ENCODE measurements around the gene SPATA32. TPM values are rescaled to one million over a fixed set of nuclear protein-coding genes. Genes with fewer than 3 reads are reported as not detected.
"Not testable (repeated sequence)": the region's sequence is repeated elsewhere in the genome, so short reads cannot be mapped to it uniquely, and the experiment has no call there.

SPATA32 gene
- under 1 TPM in 1 of 3 donors, not detected in 2; 0.16 TPM for polyA plus RNA-seq

- DNase-seq, result peak; percentile 58 to 60 (median 58)
- peaks cover 0 to 2% (median 0%) of the 10 kb centered on the region in 3 donors for H3K27me3 Mint-ChIP-seq (ENCODE audit: low read depth in 3 of 3)
- H3K4me3 Mint-ChIP-seq, result peak within 1 kb of the TSS; percentile 75 to 85 (median 78)
- peak within 1 kb of the TSS; percentile 23 to 66 (median 52) for H3K27ac Mint-ChIP-seq
- H3K4me1 Mint-ChIP-seq, result peaks cover 9 to 11% of the 10 kb centered on the region in 2 donors
- H3K36me3 Mint-ChIP-seq, result no peaks in the 10 kb centered on the region
- H3K9me3 Mint-ChIP-seq, result no peaks in the 10 kb centered on the region
Observed at GRCh38 chr17:45261577-45262515, at the start of gene SPATA32. TSS of gene SPATA32 (minus strand) at chr17:45262094. CDS start at chr17:45262016, 78 bp downstream.

- Mint-ChIP-seq H3K9me3 (no peaks in the 10 kb centered on the region), H3K27me3 (ENCODE audit: low read depth in 3 of 3) (peaks cover 0 to 12% (median 8%) of the 10 kb centered on the region in 3 donors), H3K27ac (peak overlapping the region; percentile 86 to 98 (median 93)), H3K36me3 (no peaks in the 10 kb centered on the region), H3K4me1 (peaks cover 79 to 82% of the 10 kb centered on the region in 2 donors), H3K4me3 (peak overlapping the region; percentile 36 to 87 (median 81))
- DNase-seq, result no peak
Observed at GRCh38 chr17:45311401-45311759, 49.5 kb upstream of the SPATA32 start.

DNA sequence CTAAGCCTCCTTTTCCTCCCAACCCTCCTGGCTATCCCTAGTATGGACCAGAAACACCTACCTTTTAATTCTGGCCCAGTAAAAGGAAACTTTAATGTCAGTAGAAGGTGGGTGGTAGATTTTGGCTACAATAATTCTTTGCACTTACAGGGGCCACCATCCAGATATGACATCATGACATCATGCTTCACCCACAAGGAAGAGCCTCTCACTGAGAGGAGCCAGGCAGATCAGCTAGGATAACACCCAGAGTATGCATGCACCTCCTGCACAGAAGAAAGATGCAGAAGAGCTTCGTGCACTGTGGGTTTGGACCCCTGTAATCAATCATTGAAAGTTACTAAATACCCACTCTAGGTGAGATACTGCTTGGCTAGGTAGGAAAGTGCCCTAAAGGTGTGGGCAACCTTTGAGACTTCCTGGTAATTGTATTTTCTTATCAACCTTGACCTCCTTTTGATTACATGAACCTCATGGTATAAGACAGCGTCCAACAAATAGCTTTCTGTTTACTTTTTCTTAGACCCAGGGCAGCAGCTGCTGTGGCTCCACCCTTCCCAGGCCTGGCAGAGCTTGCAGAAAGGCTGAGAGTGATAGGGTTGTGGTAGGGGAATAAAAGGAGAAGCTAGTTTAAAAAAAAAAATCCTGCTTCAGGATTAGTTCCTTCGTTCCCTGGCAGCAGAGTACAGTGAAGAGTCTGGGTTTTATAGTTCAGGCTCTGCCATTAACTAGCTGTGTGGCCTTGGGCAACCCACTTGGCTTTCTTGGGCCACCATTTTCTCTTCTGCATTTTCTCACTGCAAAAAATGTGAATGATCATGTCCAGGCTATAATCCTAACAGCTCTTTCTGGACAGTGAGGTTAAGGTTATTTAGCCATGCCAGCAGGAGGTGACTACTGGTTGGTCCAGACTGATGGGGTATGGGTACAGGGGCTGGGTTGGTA, 48.8 kb upstream of the SPATA32 start:
- no peak for DNase-seq
- Mint-ChIP-seq H3K9me3 (no peaks in the 10 kb centered on the region), H3K27me3 (ENCODE audit: low read depth in 3 of 3) (peaks cover 0 to 8% (median 4%) of the 10 kb centered on the region in 3 donors), H3K36me3 (no peaks in the 10 kb centered on the region), H3K4me3 (peak overlapping the region; percentile 54 to 87 (median 81)), H3K27ac (peak overlapping the region; percentile 86 to 98 (median 93)), H3K4me1 (peaks cover 75 to 83% of the 10 kb centered on the region in 2 donors)

DNA sequence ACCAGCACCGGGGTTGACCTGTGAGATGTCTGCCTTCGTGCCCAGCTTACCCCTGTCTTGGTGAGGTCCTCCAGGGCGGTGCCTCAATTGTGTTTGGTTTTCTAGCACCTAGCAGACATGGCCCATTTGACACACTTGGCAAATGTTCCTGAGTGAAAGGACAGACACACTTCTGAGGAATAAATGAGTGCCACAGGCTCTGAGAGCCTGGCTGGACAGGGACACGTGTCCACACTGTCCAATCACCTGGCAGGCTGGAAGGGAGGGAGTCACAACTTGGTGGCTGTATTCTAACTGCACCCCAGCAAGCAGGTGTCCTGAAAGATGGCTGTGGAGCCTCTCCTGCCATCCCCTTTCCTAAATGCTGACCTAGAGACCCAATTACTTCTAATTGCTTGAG, 47.5 kb upstream of the SPATA32 start:
- H3K4me1 Mint-ChIP-seq, result peaks cover 68 to 77% of the 10 kb centered on the region in 2 donors
- H3K27ac Mint-ChIP-seq, result peak overlapping the region; percentile 29 to 87 (median 68)
- no peak for DNase-seq
- no peaks in the 10 kb centered on the region for H3K36me3 Mint-ChIP-seq
- peak overlapping the region in 1 of 5 donors; percentile 23 for H3K4me3 Mint-ChIP-seq
- H3K9me3 Mint-ChIP-seq, result no peaks in the 10 kb centered on the region
- peaks cover 0 to 4% (median 2%) of the 10 kb centered on the region in 3 donors for H3K27me3 Mint-ChIP-seq (ENCODE audit: low read depth in 3 of 3)

DNA sequence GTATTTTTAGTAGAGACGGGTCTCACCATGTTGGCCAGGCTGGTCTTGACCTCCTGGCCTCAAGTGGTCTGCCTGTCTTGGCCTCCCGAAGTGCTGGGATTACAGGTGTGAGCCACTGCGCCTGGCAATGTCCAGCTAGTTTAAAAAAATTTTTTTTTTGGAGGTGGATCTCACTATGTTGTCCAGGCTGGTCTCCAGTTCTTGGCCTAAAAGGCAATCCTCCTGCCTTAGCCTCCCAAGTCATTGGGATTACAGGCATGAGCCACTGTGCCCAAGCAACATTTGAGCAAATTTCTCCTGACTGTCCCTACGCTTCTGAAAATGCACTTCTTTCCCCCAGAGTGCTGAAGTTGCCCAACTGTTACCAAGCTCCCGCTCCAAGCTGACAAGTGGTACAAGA, 46.9 kb upstream of the SPATA32 start:
- Mint-ChIP-seq H3K9me3 (no peaks in the 10 kb centered on the region), H3K4me3 (no peak overlapping the region), H3K27me3 (ENCODE audit: low read depth in 3 of 3) (peaks cover 0 to 4% (median 2%) of the 10 kb centered on the region in 3 donors), H3K36me3 (no peaks in the 10 kb centered on the region), H3K27ac (peak overlapping the region in 3 of 6 donors; percentile 29 to 81 (median 57)), H3K4me1 (peaks cover 65 to 74% of the 10 kb centered on the region in 2 donors)
- DNase-seq, result no peak

DNA sequence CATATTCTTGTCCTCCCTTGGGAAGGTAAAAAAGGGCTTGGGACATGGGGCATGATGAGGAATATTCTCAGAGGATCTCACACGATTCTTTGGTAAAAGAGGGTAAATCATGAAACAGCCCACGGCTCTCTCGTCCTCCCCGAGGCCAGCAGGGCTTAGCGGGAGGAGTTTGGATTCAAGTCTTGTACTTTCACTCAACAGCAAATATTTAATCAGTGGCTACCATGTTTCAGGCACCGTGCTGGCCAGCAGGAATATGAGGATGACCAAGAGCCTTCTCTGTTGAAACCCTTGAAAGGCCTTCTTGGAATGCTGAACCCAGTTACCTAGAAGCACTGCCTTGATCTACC, 46.1 kb upstream of the SPATA32 start:
- no peak overlapping the region for H3K4me3 Mint-ChIP-seq
- H3K27ac Mint-ChIP-seq, result peak overlapping the region in 5 of 6 donors; percentile 40 to 75 (median 65)
- peaks cover 61 to 74% of the 10 kb centered on the region in 2 donors for H3K4me1 Mint-ChIP-seq
- DNase-seq, result no peak
- H3K27me3 Mint-ChIP-seq (ENCODE audit: low read depth in 3 of 3), result peaks cover 0 to 4% (median 0%) of the 10 kb centered on the region in 3 donors
- no peaks in the 10 kb centered on the region for H3K9me3 Mint-ChIP-seq
- no peaks in the 10 kb centered on the region for H3K36me3 Mint-ChIP-seq

DNA sequence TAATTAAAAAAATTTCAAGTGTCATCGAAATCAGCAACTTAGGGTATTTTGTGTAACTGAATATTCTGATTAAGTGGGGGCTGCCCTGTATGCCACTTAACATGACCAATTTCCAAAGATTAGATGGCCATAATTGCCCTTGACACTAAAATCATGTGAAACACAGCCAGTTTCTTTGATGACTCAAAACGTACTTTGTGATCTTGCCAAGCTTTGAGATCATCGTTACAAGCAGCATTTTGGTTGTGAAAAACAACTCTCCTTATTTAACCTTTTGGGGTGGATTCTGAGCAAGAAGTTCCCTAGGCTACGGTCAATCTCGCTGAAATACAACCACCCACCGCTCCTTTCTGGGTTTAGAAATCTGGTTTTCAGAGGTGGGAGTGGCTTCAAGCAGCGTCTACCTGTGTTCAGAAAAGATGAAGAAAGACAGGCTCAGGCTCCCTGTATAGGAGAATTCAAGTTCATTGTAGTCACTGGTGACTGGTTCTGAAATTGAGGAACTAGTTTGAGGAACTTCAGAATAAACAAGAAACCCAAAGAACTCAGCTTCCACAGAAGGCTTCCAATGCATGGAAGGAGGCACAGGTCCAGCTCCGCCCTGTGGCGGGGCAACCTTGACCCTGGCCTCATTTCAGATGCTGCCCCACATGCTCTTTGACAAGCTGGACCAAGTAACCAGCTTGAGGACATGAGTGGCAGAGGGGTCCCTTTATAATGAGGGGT, 45.6 kb upstream of the SPATA32 start:
- peaks cover 61 to 74% of the 10 kb centered on the region in 2 donors for H3K4me1 Mint-ChIP-seq
- no peak for DNase-seq
- no peaks in the 10 kb centered on the region for H3K9me3 Mint-ChIP-seq
- no peaks in the 10 kb centered on the region for H3K36me3 Mint-ChIP-seq
- peak overlapping the region; percentile 40 to 75 (median 60) for H3K27ac Mint-ChIP-seq
- no peak overlapping the region for H3K4me3 Mint-ChIP-seq
- peaks cover 0 to 5% (median 4%) of the 10 kb centered on the region in 3 donors for H3K27me3 Mint-ChIP-seq (ENCODE audit: low read depth in 3 of 3)

DNA sequence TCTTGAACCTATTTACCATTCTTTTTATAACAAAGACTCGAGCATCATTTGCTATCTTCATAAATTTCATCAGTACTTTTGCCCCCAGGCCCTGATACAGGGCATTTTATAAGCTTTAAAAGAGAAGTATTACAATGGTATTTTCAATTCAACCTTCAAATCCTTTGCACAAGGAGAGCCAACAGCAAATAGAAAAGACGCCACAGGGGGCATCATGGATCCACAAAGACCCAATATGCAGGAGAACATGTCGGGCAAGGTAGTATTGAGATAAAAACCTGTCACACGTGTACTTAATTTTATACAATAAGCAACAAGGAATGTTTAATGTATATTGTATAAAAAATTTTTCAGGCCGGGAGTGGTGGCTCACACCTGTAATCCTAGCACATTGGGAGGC, 44.7 kb upstream of the SPATA32 start:
- Mint-ChIP-seq H3K4me3 (no peak overlapping the region), H3K27me3 (ENCODE audit: low read depth in 3 of 3) (peaks cover 2 to 6% (median 2%) of the 10 kb centered on the region in 3 donors), H3K4me1 (peaks cover 59 to 73% of the 10 kb centered on the region in 2 donors), H3K9me3 (no peaks in the 10 kb centered on the region), H3K27ac (peak overlapping the region in 3 of 6 donors; percentile 21 to 67 (median 31)), H3K36me3 (no peaks in the 10 kb centered on the region)
- no peak for DNase-seq

DNA sequence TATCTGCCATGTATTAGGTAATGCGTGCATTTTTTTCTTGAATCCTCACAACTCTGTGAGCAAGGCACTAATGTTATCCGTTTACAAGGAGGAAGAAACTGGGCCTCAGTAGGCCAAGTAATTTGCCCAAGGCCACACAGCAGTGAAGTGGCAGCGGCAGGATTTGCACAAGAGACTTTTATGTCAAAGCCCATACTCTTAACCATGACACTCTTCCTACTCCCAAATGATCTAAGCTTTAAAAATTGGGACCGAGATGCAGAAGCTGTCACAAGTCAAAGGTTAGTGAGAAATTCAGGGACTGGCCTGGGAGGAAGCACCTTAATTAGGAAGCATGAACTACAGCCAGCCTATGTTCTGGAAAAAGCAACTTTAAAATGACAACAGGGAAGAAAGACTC, 44.2 kb upstream of the SPATA32 start:
- H3K4me3 Mint-ChIP-seq, result no peak overlapping the region
- peaks cover 2 to 6% (median 2%) of the 10 kb centered on the region in 3 donors for H3K27me3 Mint-ChIP-seq (ENCODE audit: low read depth in 3 of 3)

GRCh38 chr17:45305530-45306087, 43.7 kb upstream of the SPATA32 start:
- Mint-ChIP-seq H3K36me3 (no peaks in the 10 kb centered on the region), H3K4me3 (no peak overlapping the region), H3K9me3 (no peaks in the 10 kb centered on the region), H3K27me3 (ENCODE audit: low read depth in 3 of 3) (peaks cover 2 to 6% (median 2%) of the 10 kb centered on the region in 3 donors), H3K27ac (peak overlapping the region in 2 of 6 donors; percentile 22 to 75), H3K4me1 (peaks cover 55 to 65% of the 10 kb centered on the region in 2 donors)
- no peak for DNase-seq

More for the DNA sequence above, 44.2 kb upstream of the SPATA32 start:
- H3K36me3 Mint-ChIP-seq, result no peaks in the 10 kb centered on the region
- H3K27ac Mint-ChIP-seq, result peak overlapping the region in 3 of 6 donors; percentile 8 to 31 (median 13)
- H3K9me3 Mint-ChIP-seq, result no peaks in the 10 kb centered on the region
- H3K4me1 Mint-ChIP-seq, result peaks cover 57 to 68% of the 10 kb centered on the region in 2 donors
- DNase-seq, result no peak

DNA sequence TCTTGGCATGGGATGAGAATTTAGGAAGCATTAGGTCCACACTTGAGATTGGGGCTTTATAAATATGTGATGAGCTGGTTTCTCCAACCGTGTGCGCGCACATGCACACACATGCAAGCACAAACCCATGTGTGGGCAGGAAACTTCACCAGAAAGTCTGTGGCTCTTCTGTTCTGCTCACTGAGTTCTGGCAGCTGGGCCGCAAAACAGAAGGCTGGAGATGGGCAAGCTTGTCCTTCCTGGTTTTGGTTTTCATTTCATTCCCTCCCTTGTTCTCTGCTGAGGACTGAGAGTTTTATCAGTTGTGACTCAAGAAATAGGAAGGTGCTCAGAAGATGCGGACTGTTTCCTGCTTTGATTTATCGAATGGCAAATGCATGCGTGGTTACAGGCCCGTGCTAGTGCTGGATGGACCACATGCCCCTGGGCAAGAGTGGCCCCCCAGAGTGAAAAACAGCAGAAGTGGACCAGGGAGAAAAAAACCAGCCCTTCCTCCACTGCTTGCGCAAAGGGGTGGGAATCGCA, 40.8 kb upstream of the SPATA32 start:
- Mint-ChIP-seq H3K27me3 (ENCODE audit: low read depth in 3 of 3) (peaks cover 2 to 7% (median 2%) of the 10 kb centered on the region in 3 donors), H3K4me3 (peak overlapping the region; percentile 50 to 64 (median 59)), H3K27ac (peak overlapping the region; percentile 77 to 90 (median 87)), H3K9me3 (no peaks in the 10 kb centered on the region), H3K4me1 (peaks cover 61 to 77% of the 10 kb centered on the region in 2 donors), H3K36me3 (no peaks in the 10 kb centered on the region)
- peak in 1 of 3 donors; percentile 31 for DNase-seq

GRCh38 chr17:45302220-45302619, 40.3 kb upstream of the SPATA32 start:
- peaks cover 58 to 76% of the 10 kb centered on the region in 2 donors for H3K4me1 Mint-ChIP-seq
- not testable (repeated sequence) for H3K27me3 Mint-ChIP-seq (ENCODE audit: low read depth in 3 of 3); H3K36me3 Mint-ChIP-seq; H3K9me3 Mint-ChIP-seq; DNase-seq
- peak overlapping the region; percentile 77 to 90 (median 87) for H3K27ac Mint-ChIP-seq
- peak overlapping the region in 3 of 5 donors; percentile 59 to 64 (median 62) for H3K4me3 Mint-ChIP-seq
